ENCODE results near the gene FAM20C. TPM values are rescaled to one million over a fixed set of nuclear protein-coding genes. Genes with fewer than 3 reads are reported as not detected.

The FAM20C gene
- total and polyA plus RNA-seq, 10 of the 15 experiments (the other 5 are each of a cell fraction or from before 2014, with no cell fraction given), result 0.44 TPM; not detected in 9

- Histone ChIP-seq H3K9me3 (replicated peaks; ENCODE audit: control insufficient read depth, insufficient read depth, low read length) (no peaks in the 10 kb centered on the region; the same call in 1 of the 3 replicates), H3K27ac (ENCODE audit: control insufficient read depth, insufficient read depth) (no peak overlapping the region), H4K20me1 (ENCODE audit: control insufficient read depth, insufficient read depth) (no peaks in the 10 kb centered on the region), H3K27me3 (replicated peaks in 1 of 2; ENCODE audit: control insufficient read depth in 2 of 2, insufficient read depth in 2 of 2, low read length in 1 of 2) (no peaks in the 10 kb centered on the region), H3K9ac (ENCODE audit: control insufficient read depth, insufficient read depth, low read length) (no peak overlapping the region), H3K79me2 (ENCODE audit: control insufficient read depth, insufficient read depth, low read length) (no peaks in the 10 kb centered on the region), H3K4me2 (ENCODE audit: control insufficient read depth, insufficient read depth) (no peak overlapping the region), H3K4me3 (no peak overlapping the region), H3K4me1 (ENCODE audit: control insufficient read depth, insufficient read depth, low read length) (no peaks in the 10 kb centered on the region), H3K36me3 (ENCODE audit: control insufficient read depth in 2 of 2, insufficient read depth in 2 of 2, low read length in 1 of 2) (no peaks in the 10 kb centered on the region), H2AFZ (ENCODE audit: control insufficient read depth, low read depth, low read length) (no peak overlapping the region)
- ChIA-PET CTCF (no interaction called here), POLR2A (no interaction called here), RAD21 (ENCODE audit: unreplicated experiment) (no interaction called here), SMC1A (ENCODE audit: uncharacterized antibody, unreplicated experiment) (no interaction called here)
- in situ Hi-C loops (cut with MboI) (no loop called here), intact Hi-C loops (cut with micrococcal nuclease; ENCODE audit: unreplicated experiment) (no loop called here)
- no TSS peak for BruUV-seq (replicated peaks)
- FAIRE-seq, result no peak
- no peak for ATAC-seq
- DNase-seq (ENCODE audit: low read depth, low spot score), result no peak
- WGBS (ENCODE audit: insufficient coverage, insufficient replicate concordance, low lambda C conversion rate, missing lambda C conversion rate), result 25% methylated on average over 8 of the region's 8 CpGs
- TF ChIP-seq ETV6 (conservative IDR thresholded peaks at IDR 0.05 in 1 of 2, IDR thresholded peaks at IDR 0.05 in 1 of 2; ENCODE audit: borderline replicate concordance in 1 of 2, low read depth in 1 of 2) (no peak), BMI1 (IDR thresholded peaks at IDR 0.05; ENCODE audit: borderline replicate concordance) (no peak), TAF1 (IDR thresholded peaks at IDR 0.05; ENCODE audit: borderline replicate concordance, low read depth, low read length) (no peak), YBX1 (IDR thresholded peaks at IDR 0.05) (no peak), ATF2 (IDR thresholded peaks at IDR 0.05; ENCODE audit: low read length) (no peak), KLF5 (IDR thresholded peaks at IDR 0.05; ENCODE audit: partially characterized antibody) (no peak), ZNF592 (IDR thresholded peaks at IDR 0.05) (no peak), FOS (IDR thresholded peaks at IDR 0.05; ENCODE audit: borderline replicate concordance, extremely low read depth, insufficient read length) (no peak), NRF1 (conservative IDR thresholded peaks at IDR 0.05; ENCODE audit: low read depth, low read length) (no peak), NFIC (IDR thresholded peaks at IDR 0.05; ENCODE audit: low read depth, low read length) (no peak), PBX3 (IDR thresholded peaks at IDR 0.05; ENCODE audit: insufficient replicate concordance, low read depth, low read length) (no peak), E4F1 (IDR thresholded peaks at IDR 0.05; ENCODE audit: borderline replicate concordance, partially characterized antibody) (no peak)
These were observed 44.6 kb downstream of the FAM20C start for GRCh38 chr7:236967-237366.
